HL-60/S4 treated with retinoic acid at 250 ng/mL for 4 days and 3 days (cell line): ENCODE measurements around the gene DOCK1.
"Not testable (repeated sequence)": the region's sequence is repeated elsewhere in the genome, so short reads cannot be mapped to it uniquely, and the experiment has no call there.

ENCODE experiments used
- in situ Hi-C: fragments of 300-500 bp; cut with MboI; formaldehyde crosslinking; loops from 2 replicates; pipeline ENCODE4 v1.7.0; 2022; ENCODE audit warnings: low sequenced_read_pairs

DOCK1 gene

DNA sequence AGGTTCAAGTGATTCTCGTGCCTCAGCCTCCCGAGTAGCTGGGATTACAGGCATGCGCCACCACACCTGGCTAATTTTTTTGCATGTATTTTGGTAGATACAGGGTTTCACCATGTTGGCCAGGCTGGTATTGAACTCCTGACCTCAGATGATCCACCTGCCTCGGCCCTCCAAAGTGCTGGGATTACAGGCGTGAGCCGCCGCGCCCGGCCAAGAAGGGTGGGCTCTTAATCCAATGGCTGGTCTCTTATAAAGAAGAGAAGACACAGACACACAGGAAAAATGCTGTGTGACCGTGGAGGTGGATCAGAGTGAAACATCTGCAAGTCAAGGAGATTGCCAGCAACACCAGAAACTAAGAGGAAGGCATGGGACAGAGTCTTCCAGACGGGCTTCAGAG, 394.0 kb downstream of the DOCK1 start:
- in situ Hi-C loops = not testable (repeated sequence)

DNA sequence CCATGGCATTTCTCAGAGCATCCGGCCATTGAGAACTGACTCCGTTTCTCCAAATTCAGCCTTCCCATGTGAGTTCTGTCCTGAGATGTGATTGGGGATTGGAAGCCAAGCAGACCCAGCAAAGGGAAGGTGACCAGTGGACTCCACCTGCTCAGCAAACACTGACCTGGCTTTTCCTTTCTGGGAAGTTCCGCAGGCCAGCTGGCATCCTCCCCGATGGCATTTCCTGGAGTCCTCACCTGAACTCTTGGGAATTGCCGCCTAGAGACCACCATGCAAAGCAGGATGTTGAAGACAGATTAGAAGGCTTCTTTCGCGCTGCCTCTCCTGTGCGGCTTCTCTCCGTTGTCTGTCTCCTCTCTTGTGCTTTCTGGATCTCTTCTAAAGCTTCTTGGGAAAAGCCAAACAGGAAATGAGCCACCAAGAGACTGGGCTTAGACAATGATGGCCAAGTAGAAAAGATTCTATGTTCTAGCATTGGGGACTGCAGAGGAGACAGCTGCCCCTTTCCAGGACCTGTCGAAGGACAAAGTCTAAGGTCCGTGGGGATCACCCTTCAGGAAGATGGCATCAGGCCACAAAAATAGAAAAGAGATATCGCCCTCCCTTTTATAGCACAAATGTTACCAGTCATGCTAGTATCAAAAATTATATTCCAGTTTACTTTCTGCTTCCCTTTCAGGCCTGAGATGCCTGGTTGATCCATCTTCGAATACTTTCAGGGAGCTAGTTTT, 394.9 kb downstream of the DOCK1 start:
- in situ Hi-C loops = no loop called here

DNA sequence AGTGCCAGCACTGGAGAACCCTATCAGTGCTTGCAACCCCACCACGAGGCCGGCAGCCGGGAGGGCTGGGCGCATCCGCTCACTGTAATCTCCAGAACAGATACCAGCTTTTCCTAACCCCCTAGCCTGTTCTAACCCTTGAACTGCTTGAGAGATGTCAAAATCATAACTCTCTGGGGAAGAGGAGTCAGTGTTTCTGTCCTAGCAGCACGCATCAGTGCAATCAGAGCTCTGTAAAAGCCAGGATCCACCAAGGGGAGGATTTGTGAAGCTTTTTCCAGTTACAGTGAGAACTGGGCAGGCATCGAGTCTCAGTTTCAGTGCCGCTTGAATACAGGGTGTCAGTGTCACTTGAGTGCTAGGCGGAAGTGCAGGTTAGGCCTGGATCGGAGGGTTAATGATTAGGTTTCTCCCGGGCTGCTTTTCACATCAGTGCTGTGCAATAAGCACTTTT, 395.7 kb downstream of the DOCK1 start:
- in situ Hi-C loops = no loop called here

DNA sequence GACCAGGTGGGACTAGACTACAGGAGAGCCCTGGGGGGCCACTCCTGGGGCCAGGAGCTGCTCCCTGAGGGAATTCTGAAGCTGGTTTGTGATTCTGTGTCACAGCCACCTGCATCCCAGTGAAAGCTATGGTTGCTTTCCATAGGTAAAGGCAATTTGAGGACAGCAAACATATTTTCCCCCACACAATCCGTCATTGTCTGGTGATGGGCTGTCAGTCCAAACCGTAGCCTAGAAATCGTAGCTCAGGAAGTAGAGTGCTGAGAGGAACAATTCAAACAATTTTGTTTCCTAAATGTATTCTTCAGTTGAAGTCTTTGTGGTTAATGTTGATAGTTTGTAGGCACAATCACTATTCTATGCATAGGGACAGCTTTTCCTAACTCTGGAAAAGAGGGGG, 397.1 kb downstream of the DOCK1 start:
- in situ Hi-C loops = no loop called here

DNA sequence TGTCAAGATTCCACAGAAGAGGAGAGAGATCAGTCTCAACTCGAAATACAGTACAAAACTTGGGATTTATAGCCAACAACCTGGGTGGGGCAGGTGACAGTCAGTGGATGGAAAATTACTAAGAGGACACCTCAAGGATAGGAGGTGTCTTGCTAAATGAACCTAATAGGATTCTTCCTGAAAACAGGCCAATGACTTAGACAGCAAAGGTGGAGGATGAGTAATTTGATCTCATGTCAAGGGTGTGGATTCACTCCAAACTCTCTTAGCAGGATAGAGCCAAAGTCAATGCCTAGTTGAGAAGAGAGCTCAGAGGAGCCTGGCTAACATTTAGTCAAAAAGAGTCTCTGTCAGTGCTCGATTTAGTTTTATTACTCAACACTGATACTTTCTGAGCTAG, 397.9 kb downstream of the DOCK1 start:
- in situ Hi-C loops = no loop called here

DNA sequence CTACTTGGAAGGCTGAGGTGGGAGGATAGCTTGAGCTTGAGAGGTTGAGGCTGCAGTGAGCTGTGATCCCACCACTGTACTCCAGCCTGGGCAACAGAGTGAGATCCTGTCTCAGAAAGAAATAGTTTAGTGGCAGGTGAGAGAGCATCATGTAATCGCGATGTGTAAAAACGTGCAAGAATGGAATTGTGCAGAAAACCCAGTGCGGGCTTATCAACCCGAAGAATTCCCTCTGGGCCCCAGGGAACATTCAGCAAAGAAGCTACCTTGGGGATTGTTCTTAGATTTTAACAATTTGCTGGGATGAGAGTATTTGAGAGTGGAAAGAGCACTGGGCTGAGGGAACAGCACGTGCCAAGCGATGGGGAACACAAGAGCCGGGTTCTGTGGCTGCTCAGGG, 398.5 kb downstream of the DOCK1 start:
- in situ Hi-C loops = no loop called here

DNA sequence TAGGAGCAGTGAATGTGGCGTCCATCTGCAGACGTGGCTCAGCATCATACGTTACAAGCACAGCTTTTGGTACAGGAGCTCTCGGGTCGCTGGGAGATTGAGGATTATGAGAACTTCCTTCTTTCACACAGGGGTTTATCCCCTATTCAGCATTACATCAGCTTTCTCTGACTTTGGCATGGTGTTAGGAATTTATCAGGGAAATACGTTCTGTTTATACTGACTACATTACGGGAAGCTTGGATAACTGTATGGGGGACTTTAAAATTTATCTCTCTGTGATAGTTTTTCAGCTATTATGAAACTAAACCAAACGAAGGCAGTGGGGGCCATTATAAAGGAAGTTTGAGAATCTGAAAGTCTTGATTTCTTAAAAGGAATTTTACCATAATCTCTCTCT, 401.3 kb downstream of the DOCK1 start:
- in situ Hi-C loops = no loop called here

DNA sequence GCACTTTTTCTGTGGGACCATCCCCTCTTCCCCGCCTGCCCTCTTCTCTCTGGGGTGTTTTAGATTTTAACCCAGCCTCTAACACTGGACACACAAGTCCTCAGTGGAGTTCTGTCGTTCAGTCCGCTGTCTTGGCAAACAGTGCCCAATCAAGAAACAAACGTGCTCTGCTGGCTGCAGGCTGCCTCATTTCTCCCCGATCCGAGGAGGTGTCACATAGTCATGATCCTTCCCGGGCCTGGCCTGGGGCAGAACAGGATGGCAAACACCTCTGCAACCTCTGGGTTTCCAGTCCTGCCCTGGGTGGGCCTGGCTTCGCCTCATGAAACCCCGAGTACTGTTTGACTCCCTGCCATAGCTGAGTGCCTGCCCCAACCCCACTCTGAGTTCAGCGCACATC, 402.1 kb downstream of the DOCK1 start:
- in situ Hi-C loops = no loop called here

DNA sequence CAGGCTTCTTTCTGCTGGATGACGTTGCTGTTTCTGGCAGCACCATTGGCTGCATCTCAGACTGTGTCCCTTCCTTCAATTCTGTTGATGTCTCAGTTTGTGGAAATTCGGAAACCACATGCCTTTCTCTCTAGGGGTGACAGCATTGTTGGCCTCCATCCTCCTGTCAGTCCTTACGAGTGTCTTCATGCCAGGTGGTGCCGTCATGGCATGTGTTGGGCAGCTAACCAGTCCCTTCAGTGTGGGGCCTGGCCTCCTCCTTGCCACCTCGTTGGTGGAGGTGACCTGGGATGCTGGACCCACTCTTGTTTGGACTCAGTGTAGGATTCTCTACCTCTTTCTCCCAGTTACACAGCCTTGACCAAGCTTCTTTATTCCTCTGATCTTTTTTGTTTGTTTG, 402.8 kb downstream of the DOCK1 start:
- in situ Hi-C loops = no loop called here

DNA sequence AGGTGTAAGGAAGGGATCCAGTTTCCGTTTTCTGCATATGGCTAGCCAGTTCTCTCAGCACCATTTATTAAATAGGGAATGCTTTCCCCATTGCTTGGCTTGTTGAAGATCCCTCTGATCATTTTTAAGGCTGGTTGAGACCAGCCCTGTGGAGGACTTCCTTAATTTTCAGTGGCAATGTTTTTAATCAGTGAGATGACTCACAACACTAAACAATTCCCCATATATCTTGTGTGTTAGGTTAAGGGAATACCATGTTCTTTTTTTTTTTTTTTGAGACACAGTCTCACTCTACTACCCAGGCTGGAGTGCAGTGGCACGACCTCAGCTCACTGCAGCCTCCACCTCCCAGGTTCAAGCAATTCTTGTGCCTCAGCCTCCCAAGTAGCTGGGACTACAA, 404.4 kb downstream of the DOCK1 start:
- in situ Hi-C loops = not testable (repeated sequence)

DNA sequence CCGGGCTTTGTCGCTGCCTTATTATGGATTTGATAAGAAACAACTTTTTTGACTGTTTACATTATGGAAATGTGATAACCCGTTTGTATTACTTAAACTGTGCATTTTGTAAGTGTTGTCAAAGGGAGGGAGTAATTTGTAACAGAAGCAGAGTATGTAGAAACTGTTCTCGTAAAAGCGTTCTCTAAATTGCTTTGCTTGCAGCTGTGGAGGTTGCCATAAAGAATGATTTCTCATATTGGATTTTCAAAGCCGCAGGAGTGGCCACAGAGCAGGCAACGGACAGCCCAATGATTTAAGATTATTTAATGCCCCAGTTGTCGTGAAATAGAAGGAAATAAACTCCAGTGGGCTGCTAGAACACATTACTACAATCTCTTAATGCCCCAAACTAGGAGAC, 405.2 kb downstream of the DOCK1 start:
- in situ Hi-C loops = no loop called here

DNA sequence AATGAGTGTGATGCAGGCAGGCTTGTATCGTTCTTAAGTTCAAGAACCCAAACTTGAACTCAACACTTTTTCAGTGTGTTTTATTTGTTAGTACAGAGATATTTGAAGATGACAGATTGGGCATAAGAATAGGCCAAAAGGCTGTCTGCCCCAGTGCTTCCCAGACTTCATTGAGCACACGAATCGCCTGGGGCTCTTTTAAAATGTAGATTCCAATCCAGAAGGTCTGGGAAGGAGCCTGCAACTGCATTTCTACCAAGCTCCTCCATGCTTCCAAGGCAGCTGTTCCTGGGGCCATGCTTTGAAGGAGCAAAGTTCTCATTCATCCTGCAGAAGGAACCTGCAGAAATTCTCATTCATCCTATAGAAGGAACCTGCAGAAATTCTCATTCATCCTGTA, 405.7 kb downstream of the DOCK1 start:
- in situ Hi-C loops = no loop called here

DNA sequence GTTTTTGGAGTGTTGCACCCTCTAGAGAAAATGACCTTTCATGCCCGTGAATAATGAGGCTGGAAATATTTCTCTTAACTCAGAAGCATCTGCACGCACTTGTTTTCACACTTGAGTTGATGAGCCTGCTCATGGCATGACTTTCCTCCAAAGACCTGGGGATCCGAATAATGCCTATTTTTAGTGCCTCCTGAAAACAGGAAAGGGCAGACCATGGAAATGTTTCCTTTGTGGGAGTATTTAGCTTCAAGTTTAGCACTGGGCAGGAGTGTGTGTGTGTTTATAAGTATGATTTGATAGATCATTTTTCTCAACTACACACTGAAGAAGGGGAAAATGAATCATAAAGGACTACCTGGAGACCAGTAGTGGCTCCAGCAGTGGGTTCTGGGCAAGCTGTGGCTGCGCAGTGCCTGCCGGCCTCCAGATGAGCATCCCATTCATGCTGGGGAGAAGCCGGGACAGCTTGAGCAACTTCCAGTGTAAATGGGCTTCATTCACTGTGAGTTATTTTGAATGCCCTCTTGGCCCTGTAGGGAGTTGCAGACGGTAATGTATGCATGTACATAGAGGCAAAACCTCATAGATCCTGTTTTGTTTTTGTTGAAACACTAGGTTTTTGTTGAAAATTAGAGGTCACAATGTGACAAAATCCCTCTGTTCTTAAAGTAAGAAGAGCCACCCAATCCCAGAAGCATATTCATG, 408.9 kb downstream of the DOCK1 start:
- in situ Hi-C loops = no loop called here

DNA sequence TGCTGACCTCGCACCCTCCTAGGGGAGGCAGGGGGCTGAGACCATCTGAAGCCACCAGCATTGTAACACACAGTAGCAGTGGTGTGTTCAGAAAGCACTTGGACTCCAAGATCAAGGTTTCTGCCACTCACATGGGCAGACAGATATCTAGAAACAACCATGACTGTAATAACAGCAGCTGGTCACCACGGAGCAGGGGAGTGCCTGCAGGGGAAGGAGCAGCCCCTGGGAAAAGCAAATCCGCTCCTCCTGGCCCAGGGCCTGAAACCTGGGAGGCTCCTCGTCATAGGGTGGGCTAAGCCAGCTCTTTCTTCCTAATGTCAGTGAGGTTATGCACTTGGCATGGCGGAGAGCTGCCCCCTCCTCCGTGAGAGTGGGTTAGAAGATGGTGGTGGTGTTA, 409.6 kb downstream of the DOCK1 start:
- in situ Hi-C loops = no loop called here

DNA sequence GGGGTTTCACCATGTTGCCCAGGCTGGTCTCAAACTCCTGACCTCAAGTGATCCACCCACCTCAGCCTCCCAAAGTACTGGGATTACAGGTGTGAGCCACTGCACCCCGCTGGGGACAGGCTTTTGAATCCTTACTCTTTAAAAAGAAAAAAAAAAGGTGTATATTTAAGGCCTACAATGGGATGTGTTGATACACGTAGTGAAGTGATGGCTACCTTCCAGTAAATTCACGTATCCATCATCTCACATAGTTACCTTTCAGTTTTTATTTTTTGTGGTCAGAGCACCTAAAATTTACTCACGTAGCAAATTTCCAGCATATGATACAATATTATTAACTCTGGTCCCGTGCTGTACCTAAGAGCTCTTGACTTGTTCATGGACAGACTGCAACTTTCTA, 410.7 kb downstream of the DOCK1 start:
- in situ Hi-C loops = no loop called here

DNA sequence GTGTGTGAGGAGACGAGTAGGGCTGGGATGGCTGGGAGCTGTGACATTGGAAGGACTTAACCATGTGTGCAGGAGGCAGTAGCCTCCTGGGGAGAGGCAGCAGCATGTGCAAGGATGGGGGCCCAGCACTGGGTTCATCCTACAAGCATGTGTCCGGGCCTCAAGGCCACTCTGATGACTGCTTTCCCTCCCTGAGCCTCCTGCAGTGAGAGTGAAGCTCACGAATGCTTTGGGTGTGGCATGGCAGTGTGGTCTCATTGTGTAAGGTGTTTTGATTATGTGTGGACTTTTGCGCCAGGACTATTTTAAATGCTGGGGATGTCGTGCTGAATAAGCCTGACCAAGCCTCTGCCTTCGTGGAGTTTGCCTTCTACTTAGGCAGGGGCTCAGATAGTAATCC, 413.2 kb downstream of the DOCK1 start:
- in situ Hi-C loops = no loop called here

DNA sequence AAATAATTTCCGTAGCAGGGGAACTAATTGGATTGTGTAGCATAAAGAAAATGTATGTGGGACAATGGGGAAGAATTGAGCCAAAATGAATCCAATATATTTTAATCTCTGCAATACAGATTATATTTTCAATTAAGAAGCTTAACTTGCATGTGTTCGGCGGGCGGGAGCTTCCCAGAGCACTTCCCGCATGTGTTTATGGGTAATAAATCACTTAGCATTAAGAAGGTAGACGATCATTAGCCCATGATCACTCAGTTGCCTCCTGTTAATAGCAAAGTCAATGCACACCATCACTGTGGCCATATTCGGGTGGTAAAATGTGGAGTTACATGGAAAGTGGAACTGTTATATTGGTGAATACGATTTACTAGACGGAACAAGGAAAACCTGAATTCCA, 414.0 kb downstream of the DOCK1 start:
- in situ Hi-C loops = no loop called here

DNA sequence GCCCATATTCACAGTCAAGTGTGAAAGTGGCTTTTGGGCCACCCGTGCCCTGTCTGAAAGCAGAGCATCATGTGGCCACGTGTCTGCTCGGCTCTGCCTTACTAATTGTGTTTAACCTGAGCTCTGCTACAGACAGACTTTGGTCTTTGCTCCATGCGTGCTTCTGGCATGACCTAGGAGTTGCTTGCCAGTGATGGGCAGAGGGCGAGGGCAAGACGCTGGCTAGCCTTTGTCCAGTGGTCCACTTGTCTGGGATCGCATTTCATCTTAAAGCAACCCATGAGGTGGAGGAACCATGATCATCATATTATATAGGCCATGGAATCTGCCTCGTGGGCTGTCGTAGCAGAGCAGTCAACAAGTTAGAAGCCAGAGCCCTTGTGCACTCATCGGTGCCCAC, 414.5 kb downstream of the DOCK1 start:
- in situ Hi-C loops = no loop called here

DNA sequence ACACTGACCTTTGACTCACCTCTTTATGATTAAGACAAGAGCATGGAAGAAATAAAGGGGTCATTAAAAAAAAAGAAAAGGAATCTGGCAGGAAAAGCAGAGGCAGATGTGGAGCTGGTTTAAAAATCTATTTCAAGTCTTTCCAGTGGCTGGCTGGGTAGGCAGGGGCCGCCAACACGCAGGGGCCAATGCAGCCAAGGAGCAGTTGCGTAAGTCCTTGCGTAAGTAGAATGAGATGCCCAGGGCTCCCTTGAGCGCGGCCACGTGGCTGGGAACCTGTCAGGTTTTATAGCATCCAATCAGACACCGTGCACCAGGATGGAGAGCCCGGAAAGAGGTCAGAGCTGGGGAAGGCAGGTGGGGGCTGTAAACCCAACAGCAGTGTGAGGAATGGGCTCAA, 414.9 kb downstream of the DOCK1 start:
- in situ Hi-C loops = no loop called here

DNA sequence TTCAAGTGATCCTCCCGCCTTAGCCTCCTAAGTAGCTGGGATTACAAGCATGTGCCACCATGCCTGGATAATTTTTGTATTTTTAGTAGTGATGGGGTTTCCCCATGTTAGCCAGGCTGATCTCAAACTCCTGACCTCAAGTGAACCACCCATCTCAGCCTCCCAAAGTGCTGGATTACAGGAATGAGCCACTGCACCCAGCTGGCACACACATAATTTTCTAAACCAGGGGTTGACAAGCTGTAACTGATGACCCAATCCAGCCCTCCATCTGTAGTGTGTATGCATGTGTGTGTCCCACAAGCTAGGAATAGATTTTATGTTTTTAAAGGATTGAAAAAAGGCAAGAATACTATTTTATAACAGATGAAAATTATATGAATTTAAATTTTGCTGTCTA, 417.1 kb downstream of the DOCK1 start:
- in situ Hi-C loops = no loop called here

DNA sequence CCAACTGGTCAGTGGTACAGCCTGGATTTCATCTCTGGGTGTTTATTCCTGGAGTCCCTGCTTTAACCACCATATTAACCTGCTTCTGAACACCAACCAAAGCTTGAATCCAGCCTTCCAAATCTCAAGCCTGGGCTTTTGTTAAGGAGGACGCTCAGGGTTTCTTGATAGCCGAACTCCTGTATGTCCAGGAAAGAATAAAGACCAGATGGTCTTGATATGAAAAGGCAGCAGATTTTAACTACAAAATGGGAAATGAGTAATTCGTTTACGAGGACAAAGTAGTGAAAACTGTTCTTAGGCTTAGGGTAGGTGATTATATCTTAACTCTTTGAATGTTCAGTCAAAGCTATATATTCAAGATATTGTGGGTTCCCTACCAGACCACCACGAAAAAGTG, 420.3 kb downstream of the DOCK1 start:
- in situ Hi-C loops = no loop called here

DNA sequence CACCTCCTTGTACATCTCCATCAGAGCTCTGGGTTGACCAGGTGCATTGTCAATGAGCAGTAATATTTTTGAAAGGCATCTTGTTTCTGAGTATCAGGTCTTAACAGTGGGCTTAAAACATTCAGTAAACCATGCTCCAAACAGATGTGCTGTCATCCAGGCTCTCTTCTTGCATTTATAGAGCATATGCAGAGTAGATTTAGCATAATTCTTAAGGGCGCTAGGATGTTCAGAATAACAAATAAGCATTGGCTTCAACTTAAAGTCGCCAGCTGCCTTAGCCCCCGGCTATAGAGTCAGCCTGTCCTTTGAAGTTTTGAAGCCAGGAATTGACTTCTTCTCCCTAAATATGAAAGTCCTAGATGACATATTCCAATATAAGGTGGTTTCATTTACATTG, 421.7 kb downstream of the DOCK1 start:
- in situ Hi-C loops = no loop called here

DNA sequence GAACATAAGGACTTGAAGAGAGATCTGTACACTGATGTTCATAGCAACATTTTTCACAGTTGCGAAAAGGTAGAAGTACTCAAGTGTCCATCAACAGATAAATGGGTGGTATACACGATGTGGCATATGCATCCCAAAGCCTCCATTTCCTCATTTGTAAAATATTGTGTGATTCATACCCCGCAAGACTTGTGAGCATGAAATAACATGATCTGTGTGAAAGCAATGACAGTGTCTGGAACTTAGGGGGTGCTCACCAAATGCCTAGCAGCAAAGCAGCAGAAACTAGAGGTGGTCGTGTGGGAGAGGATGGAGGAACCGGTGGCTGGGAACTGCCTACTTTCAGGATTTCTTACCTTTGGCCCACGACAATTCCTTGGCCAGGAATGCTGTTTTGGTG, 426.5 kb downstream of the DOCK1 start:
- in situ Hi-C loops = no loop called here
